ENCODE data around the gene PI4KA.

The PI4KA gene

DNA sequence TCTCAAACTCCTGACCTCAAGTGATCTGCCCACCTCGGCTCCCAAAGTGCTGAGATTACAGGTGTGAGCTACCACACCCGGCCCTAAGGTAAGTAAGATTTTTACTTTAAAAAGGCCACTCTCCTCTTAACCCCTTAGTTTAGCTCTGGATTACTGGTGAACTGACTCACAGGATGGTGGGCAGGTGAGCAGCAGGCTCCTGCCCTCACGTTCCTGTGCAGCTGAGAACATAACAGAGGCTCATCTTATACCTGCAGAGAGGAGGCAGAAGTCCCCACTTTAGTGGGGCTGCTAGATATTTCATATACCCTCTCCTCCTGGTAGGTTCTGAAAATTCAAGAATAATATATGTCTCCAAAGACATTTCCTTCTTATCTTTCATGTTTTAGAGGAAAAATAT lies 101.8 kb downstream of the PI4KA start:
- TF ChIP-seq, protein P1, sequence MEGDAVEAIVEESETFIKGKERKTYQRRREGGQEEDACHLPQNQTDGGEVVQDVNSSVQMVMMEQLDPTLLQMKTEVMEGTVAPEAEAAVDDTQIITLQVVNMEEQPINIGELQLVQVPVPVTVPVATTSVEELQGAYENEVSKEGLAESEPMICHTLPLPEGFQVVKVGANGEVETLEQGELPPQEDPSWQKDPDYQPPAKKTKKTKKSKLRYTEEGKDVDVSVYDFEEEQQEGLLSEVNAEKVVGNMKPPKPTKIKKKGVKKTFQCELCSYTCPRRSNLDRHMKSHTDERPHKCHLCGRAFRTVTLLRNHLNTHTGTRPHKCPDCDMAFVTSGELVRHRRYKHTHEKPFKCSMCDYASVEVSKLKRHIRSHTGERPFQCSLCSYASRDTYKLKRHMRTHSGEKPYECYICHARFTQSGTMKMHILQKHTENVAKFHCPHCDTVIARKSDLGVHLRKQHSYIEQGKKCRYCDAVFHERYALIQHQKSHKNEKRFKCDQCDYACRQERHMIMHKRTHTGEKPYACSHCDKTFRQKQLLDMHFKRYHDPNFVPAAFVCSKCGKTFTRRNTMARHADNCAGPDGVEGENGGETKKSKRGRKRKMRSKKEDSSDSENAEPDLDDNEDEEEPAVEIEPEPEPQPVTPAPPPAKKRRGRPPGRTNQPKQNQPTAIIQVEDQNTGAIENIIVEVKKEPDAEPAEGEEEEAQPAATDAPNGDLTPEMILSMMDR (IDR thresholded peaks at IDR 0.05; ENCODE audit: low read depth, low read length, missing control alignments) = no peak
- in situ Hi-C loops (cut with HindIII; ENCODE audit: low sequenced_read_pairs) = no loop called here

DNA sequence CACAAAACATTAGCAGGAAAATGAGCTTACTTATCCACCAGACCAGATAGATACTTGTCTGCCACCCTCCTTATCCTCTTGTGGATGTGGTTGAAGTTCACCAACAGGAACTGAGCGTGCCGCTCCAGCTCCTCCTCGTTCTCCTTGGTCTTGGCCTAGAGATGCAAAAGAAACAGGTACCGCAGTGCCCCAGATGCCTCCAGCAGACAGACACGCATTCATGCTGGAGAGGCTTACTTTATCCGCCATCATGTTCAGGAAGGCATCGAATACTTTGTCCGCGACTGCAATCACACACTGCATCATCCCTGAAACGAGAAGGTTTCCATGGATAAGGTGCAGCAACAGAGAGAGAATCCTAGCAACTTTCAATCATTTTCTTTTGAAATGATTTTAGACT lies 105.7 kb downstream of the PI4KA start:
- in situ Hi-C loops (cut with HindIII; ENCODE audit: low sequenced_read_pairs) = no loop called here
- TF ChIP-seq, protein P1 (IDR thresholded peaks at IDR 0.05; ENCODE audit: low read depth, low read length, missing control alignments) = no peak
- H3K4me3 ChIP-seq (ENCODE audit: low read depth, low read length) = no peak overlapping the region
- no peak for DNase-seq (ENCODE audit: low read depth)

More for the DNA sequence above, 101.8 kb downstream of the PI4KA start:
- no peak overlapping the region for H3K4me3 ChIP-seq (ENCODE audit: low read depth, low read length)
- DNase-seq (ENCODE audit: low read depth) = no peak

DNA sequence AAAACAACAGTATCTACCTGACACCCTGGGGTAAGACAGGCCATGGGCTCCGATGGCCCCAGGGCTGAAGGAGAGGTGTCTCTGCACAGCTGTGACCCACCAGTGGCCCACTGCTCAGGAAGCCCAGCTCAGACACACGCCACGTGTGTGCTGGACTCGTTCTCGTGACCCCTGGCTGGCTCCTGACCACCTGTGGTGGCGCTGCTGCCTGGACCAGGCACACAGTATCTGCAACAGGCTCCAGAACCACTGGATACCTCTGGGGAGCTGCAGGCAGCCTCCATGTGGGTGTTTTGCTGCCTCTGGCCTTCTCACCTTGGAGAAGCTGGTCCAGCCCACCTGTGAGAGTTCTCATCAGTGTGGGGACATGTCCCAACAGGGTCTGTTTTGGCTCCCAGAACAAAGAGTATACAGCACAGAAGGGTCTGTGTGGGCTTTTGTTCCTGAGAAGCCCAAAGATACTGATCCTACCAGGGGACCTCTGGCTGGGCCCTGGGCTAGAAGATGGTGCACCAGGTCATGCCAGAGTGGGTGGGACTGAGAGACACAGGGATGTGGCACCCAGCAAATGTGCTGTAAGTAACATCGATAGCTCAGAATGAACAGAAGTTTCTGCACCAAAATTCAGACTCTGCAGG lies 106.4 kb downstream of the PI4KA start:
- in situ Hi-C loops (cut with HindIII; ENCODE audit: low sequenced_read_pairs) = no loop called here
- no peak overlapping the region for H3K4me3 ChIP-seq (ENCODE audit: low read depth, low read length)
- DNase-seq (ENCODE audit: low read depth) = no peak
- TF ChIP-seq, protein P1 (IDR thresholded peaks at IDR 0.05; ENCODE audit: low read depth, low read length, missing control alignments) = no peak

DNA sequence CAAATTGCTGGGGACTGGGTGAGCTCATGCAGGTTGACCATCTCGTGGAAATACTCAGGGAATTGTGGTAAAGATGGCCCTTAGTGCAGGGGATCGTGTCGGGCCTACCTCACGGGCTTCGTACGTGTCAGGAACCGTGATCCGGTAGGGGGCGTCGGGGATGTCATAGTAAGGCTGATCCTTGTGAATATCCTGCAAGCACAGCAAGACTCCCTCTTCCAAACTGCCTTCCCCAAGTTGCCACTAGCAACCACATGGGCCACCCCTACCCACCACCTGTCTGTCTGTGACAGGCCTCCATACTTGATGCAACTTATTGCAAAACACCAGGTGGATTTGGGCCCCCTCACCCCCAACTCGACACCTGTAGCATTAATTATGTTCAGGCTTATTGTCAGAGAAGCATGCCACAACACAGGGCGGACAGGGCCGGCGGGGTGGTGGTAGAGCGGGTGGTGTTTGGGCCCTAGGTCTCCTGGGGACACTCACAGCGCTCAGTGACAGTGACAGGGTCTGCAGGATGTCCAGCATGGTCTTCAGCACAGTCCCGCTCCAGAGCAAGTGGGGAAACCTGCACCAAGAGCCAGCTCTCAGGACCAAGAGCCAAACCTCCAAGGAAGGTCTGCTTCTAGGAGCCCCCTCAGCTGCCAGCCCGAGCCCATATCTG lies 107.3 kb downstream of the PI4KA start:
- in situ Hi-C loops (cut with HindIII; ENCODE audit: low sequenced_read_pairs) = no loop called here
- TF ChIP-seq, protein P1 (IDR thresholded peaks at IDR 0.05; ENCODE audit: low read depth, low read length, missing control alignments) = peak; percentile 4
- no peak overlapping the region for H3K4me3 ChIP-seq (ENCODE audit: low read depth, low read length)
- DNase-seq (ENCODE audit: low read depth) = no peak

DNA sequence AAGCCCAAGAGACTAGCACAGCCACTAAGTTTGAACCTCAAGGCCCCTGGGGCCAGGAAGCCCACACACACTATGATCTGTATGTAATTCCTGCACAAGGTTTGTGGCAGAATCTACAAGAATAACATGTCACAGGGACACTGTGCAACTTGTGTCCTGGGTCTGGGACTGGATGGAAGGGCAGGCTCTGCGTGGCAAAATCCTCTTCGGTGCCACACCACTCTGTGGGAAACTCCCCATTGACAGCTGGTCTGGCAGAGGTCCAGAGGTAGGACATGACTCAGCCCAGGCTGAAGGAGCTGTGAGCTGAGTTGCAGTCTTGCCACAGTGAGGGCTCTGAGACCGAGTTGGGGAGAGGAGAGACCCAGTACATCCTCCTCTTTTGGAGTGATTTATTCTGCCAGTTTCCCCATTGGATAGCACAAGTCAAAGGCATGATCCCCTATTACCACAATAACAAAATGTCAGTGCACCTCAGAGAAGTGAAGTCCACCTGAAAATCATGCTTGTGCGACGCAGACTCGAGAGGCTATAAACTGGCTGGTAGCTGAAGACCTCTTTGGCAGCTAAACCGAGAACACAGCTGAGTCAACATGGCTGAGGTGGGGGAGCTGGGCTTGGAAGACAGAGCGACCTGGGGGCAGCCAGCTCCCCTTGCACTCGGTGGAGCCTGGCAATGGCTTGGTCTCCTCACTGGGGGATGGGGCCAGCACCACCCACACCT lies 108.0 kb downstream of the PI4KA start:
- in situ Hi-C loops (cut with HindIII; ENCODE audit: low sequenced_read_pairs) = no loop called here
- TF ChIP-seq, protein P1 (IDR thresholded peaks at IDR 0.05; ENCODE audit: low read depth, low read length, missing control alignments) = no peak

DNA sequence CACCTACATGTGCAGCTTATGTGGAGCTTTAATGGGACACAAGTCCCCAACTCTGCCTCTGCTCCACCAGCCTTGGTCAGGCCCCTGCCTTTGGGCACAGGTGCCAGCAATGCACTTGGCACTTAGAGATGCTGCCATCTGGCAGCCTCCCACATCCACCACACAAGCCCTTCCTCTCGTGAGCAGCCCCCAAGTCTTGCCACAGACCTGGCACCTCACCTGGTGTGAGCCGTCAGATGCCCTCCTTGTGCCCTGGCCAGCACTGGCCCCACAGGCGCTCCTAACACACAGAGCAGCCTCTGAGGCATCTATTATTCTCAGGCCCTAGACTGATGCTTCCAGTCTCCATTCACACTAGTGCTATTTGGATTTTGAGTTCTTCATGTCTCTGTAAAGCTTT lies 109.2 kb downstream of the PI4KA start:
- TF ChIP-seq, protein P1 (IDR thresholded peaks at IDR 0.05; ENCODE audit: low read depth, low read length, missing control alignments) = no peak
- no peak for DNase-seq (ENCODE audit: low read depth)
- in situ Hi-C loops (cut with HindIII; ENCODE audit: low sequenced_read_pairs) = no loop called here
- H3K4me3 ChIP-seq (ENCODE audit: low read depth, low read length) = no peak overlapping the region

More for the DNA sequence above, 108.0 kb downstream of the PI4KA start:
- DNase-seq (ENCODE audit: low read depth) = peak; percentile 55
- H3K4me3 ChIP-seq (ENCODE audit: low read depth, low read length) = no peak overlapping the region
